Measurements from ENCODE around the gene FGG.

DNA sequence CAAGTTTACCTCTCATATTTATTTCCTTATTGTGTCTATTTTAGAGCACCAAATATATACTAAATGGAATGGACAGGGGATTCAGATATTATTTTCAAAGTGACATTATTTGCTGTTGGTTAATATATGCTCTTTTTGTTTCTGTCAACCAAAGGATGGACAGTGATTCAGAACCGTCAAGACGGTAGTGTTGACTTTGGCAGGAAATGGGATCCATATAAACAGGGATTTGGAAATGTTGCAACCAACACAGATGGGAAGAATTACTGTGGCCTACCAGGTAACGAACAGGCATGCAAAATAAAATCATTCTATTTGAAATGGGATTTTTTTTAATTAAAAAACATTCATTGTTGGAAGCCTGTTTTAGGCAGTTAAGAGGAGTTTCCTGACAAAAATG, 43.4 kb downstream of the FGG start:
- TF ChIP-seq, protein P1, sequence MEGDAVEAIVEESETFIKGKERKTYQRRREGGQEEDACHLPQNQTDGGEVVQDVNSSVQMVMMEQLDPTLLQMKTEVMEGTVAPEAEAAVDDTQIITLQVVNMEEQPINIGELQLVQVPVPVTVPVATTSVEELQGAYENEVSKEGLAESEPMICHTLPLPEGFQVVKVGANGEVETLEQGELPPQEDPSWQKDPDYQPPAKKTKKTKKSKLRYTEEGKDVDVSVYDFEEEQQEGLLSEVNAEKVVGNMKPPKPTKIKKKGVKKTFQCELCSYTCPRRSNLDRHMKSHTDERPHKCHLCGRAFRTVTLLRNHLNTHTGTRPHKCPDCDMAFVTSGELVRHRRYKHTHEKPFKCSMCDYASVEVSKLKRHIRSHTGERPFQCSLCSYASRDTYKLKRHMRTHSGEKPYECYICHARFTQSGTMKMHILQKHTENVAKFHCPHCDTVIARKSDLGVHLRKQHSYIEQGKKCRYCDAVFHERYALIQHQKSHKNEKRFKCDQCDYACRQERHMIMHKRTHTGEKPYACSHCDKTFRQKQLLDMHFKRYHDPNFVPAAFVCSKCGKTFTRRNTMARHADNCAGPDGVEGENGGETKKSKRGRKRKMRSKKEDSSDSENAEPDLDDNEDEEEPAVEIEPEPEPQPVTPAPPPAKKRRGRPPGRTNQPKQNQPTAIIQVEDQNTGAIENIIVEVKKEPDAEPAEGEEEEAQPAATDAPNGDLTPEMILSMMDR (IDR thresholded peaks at IDR 0.05) = no peak
- TF ChIP-seq EP300 (IDR thresholded peaks at IDR 0.05) = no peak
- no peak for TF ChIP-seq POLR2A (IDR thresholded peaks at IDR 0.05)
- TF ChIP-seq POLR2AphosphoS5 (IDR thresholded peaks at IDR 0.05) = no peak
